HEK293T (cell line): Measurements from ENCODE around the gene GFPT2.

ENCODE experiments used
- CTCF ChIA-PET: fragments of 350-600 bp; formaldehyde crosslinking; extraction: SDS; loops from one replicate; lab custom pipeline; 2021; ENCODE audit warnings: antibody characterized with exemption, inconsistent platforms; lab: Yijun Ruan, JAX
- POLR2A ChIA-PET: fragments of 350-600 bp; formaldehyde crosslinking; extraction: SDS; loops from one replicate; lab custom pipeline; 2020; ENCODE audit warnings: antibody characterized with exemption, inconsistent platforms; lab: Yijun Ruan, JAX
- DNase-seq: peaks from one replicate; pipeline ENCODE4 v3.0.0; 2012; ENCODE audit warnings: mixed read lengths; ENCODE audit errors: extremely low spot score
- ARNT ChIP-seq: fragments of 450-650 bp; IDR thresholded peaks from 2 replicates; pipeline ENCODE4 v1.6.1; 2017; ENCODE audit warnings: mild to moderate bottlenecking
- BHLHE40 ChIP-seq: fragments of 450-650 bp; IDR thresholded peaks from 2 replicates; pipeline ENCODE4 v1.6.1; 2016; ENCODE audit warnings: mild to moderate bottlenecking, moderate library complexity, borderline replicate concordance
- CTBP1 ChIP-seq: fragments of 450-650 bp; IDR thresholded peaks from 2 replicates; pipeline ENCODE4 v1.6.1; 2016; ENCODE audit warnings: borderline replicate concordance
- ELF4 ChIP-seq: fragments of 450-650 bp; IDR thresholded peaks from 2 replicates; pipeline ENCODE4 v1.6.1; 2017; ENCODE audit warnings: antibody characterized with exemption
- FOXA1 ChIP-seq: fragments of 450-650 bp; IDR thresholded peaks from 2 replicates; pipeline ENCODE4 v1.6.1; 2016; ENCODE audit warnings: mild to moderate bottlenecking
- FOXK2 ChIP-seq: fragments of 450-650 bp; IDR thresholded peaks from 2 replicates; pipeline ENCODE4 v1.6.1; 2016; ENCODE audit warnings: mild to moderate bottlenecking
- FOXM1 ChIP-seq: fragments of 450-650 bp; IDR thresholded peaks from 2 replicates; pipeline ENCODE4 v1.6.1; 2017; ENCODE audit warnings: mild to moderate bottlenecking, borderline replicate concordance
- HDGF ChIP-seq: fragments of 450-650 bp; IDR thresholded peaks from 2 replicates; pipeline ENCODE4 v1.6.1; 2017; ENCODE audit warnings: antibody characterized with exemption, borderline replicate concordance
- L3MBTL2 ChIP-seq: fragments of 450-650 bp; conservative IDR thresholded peaks from 2 replicates; pipeline ENCODE4 v1.6.1; 2016; ENCODE audit warnings: mild to moderate bottlenecking
- LEF1 ChIP-seq: fragments of 450-650 bp; IDR thresholded peaks from 2 replicates; pipeline ENCODE4 v1.6.1; 2017; ENCODE audit warnings: mild to moderate bottlenecking, borderline replicate concordance
- NFRKB ChIP-seq: fragments of 450-650 bp; IDR thresholded peaks from 2 replicates; pipeline ENCODE4 v1.6.1; 2016; ENCODE audit warnings: mild to moderate bottlenecking, moderate library complexity
- SP1 ChIP-seq: fragments of 450-650 bp; IDR thresholded peaks from 2 replicates; pipeline ENCODE4 v1.6.1; 2017
- SUZ12 ChIP-seq: fragments of 450-650 bp; IDR thresholded peaks from 2 replicates; pipeline ENCODE4 v1.6.1; 2016; ENCODE audit warnings: mild to moderate bottlenecking
- TARDBP ChIP-seq: fragments of 450-650 bp; IDR thresholded peaks from 2 replicates; pipeline ENCODE4 v1.6.1; 2016
- ZNF384 ChIP-seq: fragments of 450-650 bp; IDR thresholded peaks from 2 replicates; pipeline ENCODE4 v1.6.1; 2016
- TF ChIP-seq, protein P1 (sequence below): fragments of 450-650 bp; IDR thresholded peaks from 2 replicates; pipeline ENCODE4 v1.6.1; 2016

The GFPT2 gene

DNA sequence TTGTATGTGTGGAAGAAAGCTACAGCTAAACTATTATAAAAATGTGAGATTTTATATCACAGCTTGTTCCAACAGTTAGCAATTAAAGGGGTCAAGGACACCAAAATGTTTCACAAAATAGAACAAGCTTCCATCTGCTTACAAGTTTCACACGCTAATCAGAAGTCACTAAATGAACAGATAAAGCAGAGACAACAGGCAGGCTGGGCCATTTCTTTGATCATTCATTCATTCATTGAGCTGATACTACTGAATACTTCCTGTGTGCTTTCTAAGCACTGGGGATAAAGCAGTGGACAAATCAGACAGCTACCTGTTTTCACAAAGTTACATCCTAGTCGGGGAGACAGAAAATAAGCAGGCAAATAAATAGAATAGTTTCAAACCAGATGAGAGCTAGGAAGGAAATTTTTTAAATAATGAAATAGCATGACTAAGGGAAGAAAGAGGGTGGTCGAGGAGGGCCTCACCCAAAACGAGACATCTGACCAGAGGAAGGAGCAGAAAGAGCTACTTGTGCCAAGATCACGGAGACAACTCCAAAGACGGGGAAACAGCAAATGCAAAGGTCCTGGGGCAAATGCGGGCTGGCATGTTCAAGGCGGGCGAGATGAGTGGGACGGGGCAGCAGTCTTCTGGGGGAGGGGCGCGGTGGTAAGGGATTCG, 62.4 kb downstream of the GFPT2 start:
- ChIA-PET POLR2A (interaction anchor here (1.4 to 1.6 kb wide), 2 partner anchors 9 to 38 kb away, joined by 5 to 8 read pairs; no protein-coding TSS in a partner anchor), CTCF (interaction anchor here (1.2 to 1.3 kb wide), 2 partner anchors 11 to 39 kb away, joined by 4 to 8 read pairs; no protein-coding TSS in a partner anchor)
- DNase-seq = no peak
- TF ChIP-seq FOXA1 (no peak), FOXM1 (no peak), ELF4 (no peak), ARNT (no peak)

DNA sequence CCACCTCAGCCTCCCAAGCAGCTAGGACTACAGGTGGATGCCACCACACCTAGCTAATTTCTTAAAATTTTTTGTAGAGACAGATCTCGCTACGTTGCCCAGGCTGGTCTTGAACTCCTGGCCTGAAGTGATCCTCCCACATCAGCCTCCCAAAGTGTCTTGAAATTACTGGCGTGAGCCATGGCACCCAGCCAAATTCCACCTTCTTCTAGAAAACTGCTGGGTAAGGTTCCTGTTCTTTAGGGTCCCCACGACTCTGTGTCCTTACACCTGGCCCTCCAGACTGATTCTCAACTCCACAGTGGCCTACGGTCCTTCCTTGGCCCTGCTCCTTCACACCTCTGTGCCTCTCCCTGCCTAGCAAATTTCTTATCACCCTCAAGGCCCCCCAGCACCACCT, 63.2 kb downstream of the GFPT2 start:
- no peak for TF ChIP-seq BHLHE40
- no peak for TF ChIP-seq NFRKB
- no peak for TF ChIP-seq SUZ12
- no peak for TF ChIP-seq L3MBTL2
- no peak for TF ChIP-seq ARNT
- no peak for DNase-seq
- CTCF ChIA-PET = interaction anchor here (1.3 to 1.4 kb wide), 2 partner anchors 9 to 39 kb away, joined by 3 to 4 read pairs; no protein-coding TSS in a partner anchor
- POLR2A ChIA-PET = interaction anchor here (1.4 to 1.6 kb wide), 2 partner anchors 8 to 39 kb away, joined by 5 to 8 read pairs; no protein-coding TSS in a partner anchor

DNA sequence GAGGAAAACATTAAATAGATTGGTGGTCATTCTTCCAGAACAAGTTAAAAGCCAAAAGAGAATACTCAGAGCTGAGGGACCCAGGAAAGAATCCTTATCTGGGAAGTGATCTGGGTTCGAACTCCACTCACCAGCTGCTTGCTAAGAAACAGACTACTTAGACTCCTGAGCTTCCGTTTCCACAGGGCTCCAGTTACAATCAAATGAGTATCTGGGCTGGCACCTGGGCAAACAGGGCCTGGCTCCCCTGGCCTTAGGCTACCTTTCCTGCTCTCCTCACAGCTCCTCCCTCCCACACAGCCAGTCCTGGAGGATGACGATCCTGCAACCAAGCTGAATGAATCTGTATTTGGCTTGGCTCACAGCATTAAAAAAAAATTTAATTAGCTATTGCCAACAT, 63.7 kb downstream of the GFPT2 start:
- DNase-seq = no peak
- CTCF ChIA-PET = interaction anchor here (1.4 kb wide), 1 partner anchor 8 kb away, joined by 3 read pairs; no protein-coding TSS in a partner anchor
- TF ChIP-seq BHLHE40 (no peak), ARNT (no peak), ELF4 (no peak), TARDBP (no peak), LEF1 (no peak), SP1 (no peak), FOXA1 (no peak), FOXK2 (no peak), FOXM1 (no peak), L3MBTL2 (no peak), ZNF384 (no peak), CTBP1 (no peak), NFRKB (no peak), HDGF (no peak), SUZ12 (no peak)
- TF ChIP-seq, protein P1, sequence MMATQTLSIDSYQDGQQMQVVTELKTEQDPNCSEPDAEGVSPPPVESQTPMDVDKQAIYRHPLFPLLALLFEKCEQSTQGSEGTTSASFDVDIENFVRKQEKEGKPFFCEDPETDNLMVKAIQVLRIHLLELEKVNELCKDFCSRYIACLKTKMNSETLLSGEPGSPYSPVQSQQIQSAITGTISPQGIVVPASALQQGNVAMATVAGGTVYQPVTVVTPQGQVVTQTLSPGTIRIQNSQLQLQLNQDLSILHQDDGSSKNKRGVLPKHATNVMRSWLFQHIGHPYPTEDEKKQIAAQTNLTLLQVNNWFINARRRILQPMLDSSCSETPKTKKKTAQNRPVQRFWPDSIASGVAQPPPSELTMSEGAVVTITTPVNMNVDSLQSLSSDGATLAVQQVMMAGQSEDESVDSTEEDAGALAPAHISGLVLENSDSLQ = no peak
- POLR2A ChIA-PET = no interaction called here

DNA sequence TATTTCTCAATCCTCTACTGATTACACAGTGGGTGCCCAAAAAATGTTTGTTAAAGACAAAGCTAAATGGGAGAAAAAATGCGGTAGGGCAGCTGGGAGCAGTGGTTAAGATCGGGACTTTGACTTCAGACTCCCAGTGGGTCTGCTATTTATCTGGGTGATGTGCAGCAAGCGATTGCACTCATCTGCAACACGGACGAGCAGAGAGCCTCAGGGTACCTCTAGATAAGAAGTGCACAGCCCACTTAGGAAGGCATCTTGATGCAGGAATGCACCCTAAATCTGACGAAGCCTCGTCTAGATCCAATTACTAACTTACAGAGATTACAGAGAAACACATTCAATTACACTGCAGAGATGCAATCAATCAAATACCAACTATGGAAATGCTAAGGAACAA, 65.3 kb downstream of the GFPT2 start:
- DNase-seq = no peak
- POLR2A ChIA-PET = no interaction called here
- CTCF ChIA-PET = no interaction called here
- TF ChIP-seq NFRKB (no peak), TARDBP (no peak), BHLHE40 (no peak), L3MBTL2 (no peak), SP1 (no peak), SUZ12 (no peak), FOXA1 (no peak), FOXK2 (no peak)
- TF ChIP-seq, protein P1 = no peak

DNA sequence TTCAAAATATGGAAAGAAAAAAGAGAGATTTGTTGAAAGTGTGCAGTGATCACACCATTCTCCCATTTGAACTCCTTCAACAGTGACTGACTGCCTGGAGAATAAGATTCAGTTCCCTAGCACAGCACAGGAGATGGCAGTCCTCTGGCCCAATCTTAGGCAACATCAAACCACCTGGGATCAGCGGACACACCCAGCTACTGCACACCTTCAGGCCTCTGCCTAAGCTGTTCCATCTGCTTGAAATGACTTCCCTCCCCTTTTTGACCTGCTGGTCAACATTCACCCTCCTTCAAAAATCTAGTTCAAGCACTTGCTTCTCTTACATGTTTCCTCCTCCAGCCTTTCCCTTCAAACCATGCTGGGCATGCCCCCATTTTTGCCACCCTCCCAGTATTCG, 65.7 kb downstream of the GFPT2 start:
- DNase-seq = no peak
- TF ChIP-seq LEF1 (no peak), FOXA1 (no peak), ZNF384 (no peak), TARDBP (no peak), ARNT (no peak), HDGF (no peak), BHLHE40 (no peak), CTBP1 (no peak), FOXM1 (no peak), SUZ12 (no peak), SP1 (no peak), FOXK2 (no peak), L3MBTL2 (no peak), ELF4 (no peak)
- TF ChIP-seq, protein P1 = no peak
- CTCF ChIA-PET = no interaction called here
- POLR2A ChIA-PET = no interaction called here

DNA sequence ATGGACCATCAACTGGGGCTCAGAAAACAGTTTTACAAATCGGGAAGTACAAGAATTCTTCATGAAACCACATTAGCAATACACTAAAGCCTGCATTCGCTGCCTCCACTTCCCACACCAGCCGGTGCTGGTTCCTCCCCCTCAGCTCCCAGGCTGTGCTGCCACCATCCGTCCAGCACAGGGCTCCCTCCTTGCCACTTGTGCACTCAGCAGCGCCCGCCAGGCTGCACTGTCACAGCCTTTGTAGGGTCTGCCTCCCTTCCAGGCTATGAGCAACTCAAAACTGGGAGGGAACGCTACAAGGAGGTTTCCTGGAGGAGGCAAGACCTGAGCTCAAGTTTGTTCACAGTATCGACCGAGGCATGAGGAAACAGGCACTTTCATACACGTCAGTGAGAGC, 69.0 kb downstream of the GFPT2 start:
- no peak for DNase-seq
- POLR2A ChIA-PET = interaction anchor here (0.7 kb wide), 1 partner anchor 11 kb away, joined by 4 read pairs; no protein-coding TSS in a partner anchor
- TF ChIP-seq HDGF = no peak
- TF ChIP-seq CTBP1 = no peak
- TF ChIP-seq BHLHE40 = no peak
- no peak for TF ChIP-seq NFRKB
- CTCF ChIA-PET = interaction anchor here (0.7 kb wide), 1 partner anchor 152 kb away, joined by 4 read pairs; no protein-coding TSS in a partner anchor
